Liver (tissue), 3 donors: Measurements from ENCODE around the gene VAPB.

Source experiments
- ATF3 ChIP-seq: IDR thresholded peaks from 2 replicates; pipeline ENCODE4 v1.6.1; 2016; ENCODE audit warnings: antibody characterized with exemption
- CTCF ChIP-seq: fragments of 150-350 bp; IDR thresholded peaks from 2 replicates; pipeline ENCODE4 v1.5.1; 2017; ENCODE audit warnings: improper control_type of control experiment, low read depth, low read length; ENCODE audit not compliant: missing input control
- EGR1 ChIP-seq, 2 donors: IDR thresholded peaks; 2 replicates each; pipeline ENCODE4 v1.6.1; 2016 to 2018; ENCODE audit warnings: antibody characterized with exemption in 2 of 2, low read depth in 2 of 2
- GABPA ChIP-seq, 2 donors: IDR thresholded peaks in 1 of 2; conservative IDR thresholded peaks in 1 of 2; 2 replicates each; pipeline ENCODE4 v1.6.1; 2016; ENCODE audit warnings: antibody characterized with exemption in 2 of 2, mild to moderate bottlenecking in 1 of 2, moderate library complexity in 1 of 2
- HNF4A ChIP-seq, 2 donors: conservative IDR thresholded peaks; 2 replicates each; pipeline ENCODE4 v1.6.1; 2016; ENCODE audit warnings: antibody characterized with exemption in 2 of 2, mild to moderate bottlenecking in 2 of 2
- JUND ChIP-seq, 2 donors: IDR thresholded peaks; 2 replicates each; pipeline ENCODE4 v1.6.1; 2016; ENCODE audit warnings: antibody characterized with exemption in 2 of 2
- MAX ChIP-seq: IDR thresholded peaks from 2 replicates; pipeline ENCODE4 v1.6.1; 2016; ENCODE audit warnings: antibody characterized with exemption
- RAD21 ChIP-seq, 2 donors: IDR thresholded peaks; 2 replicates each; pipeline ENCODE4 v1.6.1; 2016; ENCODE audit warnings: antibody characterized with exemption in 2 of 2, mild to moderate bottlenecking in 2 of 2
- REST ChIP-seq: IDR thresholded peaks from 2 replicates; pipeline ENCODE4 v1.6.1; 2016; ENCODE audit warnings: antibody characterized with exemption, mild to moderate bottlenecking
- RXRA ChIP-seq, 2 donors: IDR thresholded peaks; 2 replicates each; pipeline ENCODE4 v1.6.1; 2017 to 2018; ENCODE audit warnings: antibody characterized with exemption in 2 of 2, mild to moderate bottlenecking in 1 of 2
- SP1 ChIP-seq: IDR thresholded peaks from 2 replicates; pipeline ENCODE4 v1.6.1; 2018; ENCODE audit warnings: antibody characterized with exemption, mild to moderate bottlenecking
- TAF1 ChIP-seq: conservative IDR thresholded peaks from 2 replicates; pipeline ENCODE4 v1.6.1; 2016; ENCODE audit warnings: antibody characterized with exemption, mild to moderate bottlenecking
- YY1 ChIP-seq: IDR thresholded peaks from 2 replicates; pipeline ENCODE4 v1.6.1; 2016; ENCODE audit warnings: antibody characterized with exemption, mild to moderate bottlenecking
- ZBTB33 ChIP-seq: IDR thresholded peaks from 2 replicates; pipeline ENCODE4 v1.6.1; 2016; ENCODE audit warnings: antibody characterized with exemption
- donor health status: healthy.
- donor health status: healthy.

GRCh38 chr20:58470336-58471192 lies 81.5 kb downstream of the VAPB start:
- TF ChIP-seq CTCF (no peak), YY1 (no peak), MAX (no peak), REST (no peak), GABPA (IDR thresholded peaks at IDR 0.05 in 1 of 2, conservative IDR thresholded peaks at IDR 0.05 in 1 of 2) (no peak), ATF3 (no peak), JUND (IDR thresholded peaks at IDR 0.05) (no peak), SP1 (no peak), RAD21 (IDR thresholded peaks at IDR 0.05) (no peak), EGR1 (IDR thresholded peaks at IDR 0.05; ENCODE audit: low read depth in 2 of 2) (no peak), HNF4A (conservative IDR thresholded peaks at IDR 0.05) (no peak), RXRA (IDR thresholded peaks at IDR 0.05) (no peak), TAF1 (no peak), ZBTB33 (no peak)
